ENCODE measurements around the gene EML1. TPM values are rescaled to one million over a fixed set of nuclear protein-coding genes. Genes with fewer than 3 reads are reported as not detected.

The EML1 gene
- total and polyA plus RNA-seq, 2 of the 13 experiments (the other 11 are each of a cell fraction or from before 2014, with no cell fraction given): 0.59 to 1.7 TPM

GRCh38 chr14:99784508-99784907 is 8.7 kb upstream of the EML1 start (continued):
- TF ChIP-seq ZNF691 (CRISPR knock-in tag; IDR thresholded peaks at IDR 0.05; ENCODE audit: borderline replicate concordance, low read depth) (0 out of 2 replicates have a peak, but pooled peaks have one; percentile 41), BRF2 (CRISPR knock-in tag; IDR thresholded peaks at IDR 0.05) (no peak), NFKB2 (CRISPR knock-in tag; IDR thresholded peaks at IDR 0.05; ENCODE audit: borderline replicate concordance) (no peak), ZBTB37 (CRISPR knock-in tag; IDR thresholded peaks at IDR 0.05) (no peak), ZNF12 (CRISPR knock-in tag; IDR thresholded peaks at IDR 0.05) (no peak; the same call in 1 of the 2 replicates), SP140L (CRISPR knock-in tag; IDR thresholded peaks at IDR 0.05; ENCODE audit: borderline replicate concordance) (no peak), ETV5 (CRISPR knock-in tag; IDR thresholded peaks at IDR 0.05; ENCODE audit: borderline replicate concordance) (peak; percentile 58; the same call in 1 of the 2 replicates), ZNF30 (CRISPR knock-in tag; IDR thresholded peaks at IDR 0.05) (no peak), PITX1 (CRISPR knock-in tag; IDR thresholded peaks at IDR 0.05) (peak; percentile 65), ZNF251 (CRISPR knock-in tag; IDR thresholded peaks at IDR 0.05) (no peak), ZNF432 (CRISPR knock-in tag; IDR thresholded peaks at IDR 0.05; ENCODE audit: borderline replicate concordance) (no peak), ZBTB38 (CRISPR knock-in tag; IDR thresholded peaks at IDR 0.05) (no peak), SIN3A (IDR thresholded peaks at IDR 0.05; ENCODE audit: borderline replicate concordance, low read depth, low read length) (no peak), GLI4 (CRISPR knock-in tag; IDR thresholded peaks at IDR 0.05; ENCODE audit: borderline replicate concordance) (no peak), RCOR2 (CRISPR knock-in tag; IDR thresholded peaks at IDR 0.05) (0 out of 2 replicates have a peak, but pooled peaks have one; percentile 32), ZSCAN22 (CRISPR knock-in tag; IDR thresholded peaks at IDR 0.05) (no peak), ZSCAN29 (CRISPR knock-in tag; conservative IDR thresholded peaks at IDR 0.05) (0 out of 2 replicates have a peak, but pooled peaks have one; percentile 46), KAT7 (CRISPR knock-in tag; IDR thresholded peaks at IDR 0.05; ENCODE audit: borderline replicate concordance) (no peak), ZBTB33 (CRISPR knock-in tag; IDR thresholded peaks at IDR 0.05) (no peak), ZNF576 (CRISPR knock-in tag; IDR thresholded peaks at IDR 0.05) (no peak), SRSF4 (IDR thresholded peaks at IDR 0.05; ENCODE audit: low read depth, low read length, poor library complexity, severe bottlenecking) (no peak), ZNF607 (CRISPR knock-in tag; IDR thresholded peaks at IDR 0.05; ENCODE audit: borderline replicate concordance) (no peak), ETS1 (CRISPR knock-in tag; IDR thresholded peaks at IDR 0.05) (no peak), THYN1 (CRISPR knock-in tag; IDR thresholded peaks at IDR 0.05; ENCODE audit: borderline replicate concordance, low read depth) (no peak)
